Retinal pigment epithelial cell (primary cell): ENCODE data around the gene CREB3L2.

Experiments used
- DNase-seq: peaks from one replicate; pipeline ENCODE4 v3.0.0-alpha.2; 2010; ENCODE audit warnings: low read depth
- H3K4me3 ChIP-seq: 2 replicates; pipeline ENCODE4 v1.5.1; 2011; ENCODE audit warnings: mild to moderate bottlenecking, low read length, control low read depth, moderate library complexity
- CTCF ChIP-seq: conservative IDR thresholded peaks from 2 replicates; pipeline ENCODE4 v1.5.1; 2011; ENCODE audit warnings: low read depth, low read length, control low read depth, inconsistent platforms

Gene CREB3L2

GRCh38 chr7:137920637-137921399 is 81.1 kb downstream of the CREB3L2 start:
- no peak for TF ChIP-seq CTCF
- no peak for DNase-seq
- H3K4me3 ChIP-seq, result no peak overlapping the region

GRCh38 chr7:137919987-137920386 is 81.9 kb downstream of the CREB3L2 start:
- no peak for TF ChIP-seq CTCF
- no peak overlapping the region for H3K4me3 ChIP-seq
- DNase-seq, result no peak

GRCh38 chr7:137916980-137917645 is 84.8 kb downstream of the CREB3L2 start:
- DNase-seq, result no peak
- no peak overlapping the region for H3K4me3 ChIP-seq
- no peak for TF ChIP-seq CTCF

DNA sequence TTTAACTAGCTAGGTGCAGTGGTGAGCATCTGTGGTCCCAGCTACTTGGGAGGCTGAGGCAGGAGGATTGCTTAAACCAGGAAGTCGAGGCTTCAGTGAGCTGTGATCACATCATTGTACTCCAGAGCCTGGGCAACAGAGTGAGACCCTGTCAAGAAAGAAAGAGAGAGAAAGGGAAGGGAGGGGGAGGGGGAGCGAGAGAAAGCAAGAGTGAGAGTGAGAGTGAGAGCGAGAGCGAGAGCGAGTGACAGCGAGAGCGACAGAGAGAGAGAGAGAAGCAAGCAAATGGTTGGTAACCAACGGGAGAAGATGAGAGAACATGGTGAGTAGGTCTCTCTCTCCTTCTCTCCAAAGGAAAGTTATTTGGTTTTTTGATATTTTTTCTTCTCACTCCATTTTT is 85.3 kb downstream of the CREB3L2 start:
- TF ChIP-seq CTCF, result no peak
- DNase-seq, result no peak
- H3K4me3 ChIP-seq, result no peak overlapping the region

DNA sequence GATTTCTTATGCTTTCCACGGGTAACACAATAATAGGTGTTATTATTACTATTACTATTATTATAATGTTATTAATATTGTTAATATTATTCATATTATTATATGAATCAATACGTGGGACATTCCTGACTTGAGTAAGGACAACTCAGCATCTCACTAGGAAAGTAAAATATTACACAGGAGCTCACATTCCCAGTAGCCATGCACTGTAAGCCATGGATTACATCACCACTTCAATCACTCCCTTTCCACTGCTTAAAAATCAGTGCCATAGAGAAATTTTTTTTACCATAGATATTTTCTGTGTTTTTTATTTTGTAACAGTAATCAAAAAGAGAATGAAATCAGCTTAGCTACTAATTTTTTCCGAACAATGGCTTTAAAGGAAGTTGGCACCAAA is 86.6 kb downstream of the CREB3L2 start:
- TF ChIP-seq CTCF, result no peak
- no peak overlapping the region for H3K4me3 ChIP-seq
- DNase-seq, result no peak

DNA sequence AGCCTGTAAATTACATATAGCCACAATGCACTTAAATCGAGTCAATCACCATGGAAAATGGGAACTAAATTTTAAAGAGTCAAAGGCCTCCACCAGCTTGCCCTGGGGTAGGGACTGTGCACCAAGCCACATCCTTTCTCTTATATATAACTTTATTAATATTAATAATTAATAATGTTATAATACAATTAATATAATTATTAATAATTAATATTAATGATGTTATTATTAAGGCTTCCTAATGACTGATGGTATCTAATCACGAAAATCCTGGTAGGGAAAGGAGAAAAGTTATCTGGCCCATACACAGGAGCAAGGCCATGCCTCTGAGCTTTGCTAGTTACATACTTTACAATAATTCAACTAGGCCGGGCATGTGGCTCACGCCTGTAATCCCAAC is 87.9 kb downstream of the CREB3L2 start:
- no peak for TF ChIP-seq CTCF
- DNase-seq, result no peak
- H3K4me3 ChIP-seq, result no peak overlapping the region

- no peak for TF ChIP-seq CTCF
- no peak overlapping the region for H3K4me3 ChIP-seq
- DNase-seq, result no peak
Observed at GRCh38 chr7:137909042-137909441, 92.8 kb downstream of the CREB3L2 start.
